Activated CD4-positive, alpha-beta T cell treated with anti-CD3 and anti-CD28 coated beads, Interleukin-2, amount 50 U/mL, for 48 hours (primary cell): ENCODE data around the gene CFAP70.

ENCODE experiments used
- DNase-seq, 2 experiments: peaks; one replicate each; pipeline ENCODE4 v3.0.0-alpha.2; 2020

Gene CFAP70

DNA sequence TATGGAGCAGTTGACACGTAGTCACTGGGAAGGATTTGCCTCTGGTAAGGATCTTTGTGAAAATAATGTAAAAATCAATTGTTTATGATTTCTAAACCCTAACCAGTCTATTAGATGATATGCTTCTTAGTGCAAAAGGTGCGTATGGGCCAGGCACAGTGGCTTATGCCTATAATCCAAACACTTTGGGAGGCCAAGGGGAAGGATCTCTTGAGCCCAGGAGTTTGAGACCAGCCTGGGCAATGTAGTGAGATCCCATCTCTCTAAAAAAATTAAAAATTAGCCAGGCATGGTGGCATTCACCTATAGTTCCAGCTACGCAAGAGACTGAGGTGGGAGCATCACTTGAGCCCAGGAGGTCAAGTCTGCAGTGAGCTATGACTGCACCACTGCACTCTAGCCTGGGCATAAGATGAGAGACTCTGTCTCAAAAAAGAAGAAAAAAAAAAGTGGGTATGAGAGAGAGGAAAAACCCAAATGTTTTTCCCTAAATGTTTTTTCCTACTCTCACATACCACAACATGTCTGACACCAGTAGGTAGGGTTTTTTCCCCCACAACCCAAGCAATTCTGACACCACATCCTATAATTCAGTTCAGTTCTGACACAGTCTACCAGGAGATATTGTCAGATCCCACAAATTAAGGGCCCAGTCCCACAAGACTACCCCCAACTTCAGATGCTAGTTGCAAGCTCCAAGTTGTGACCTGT lies 148.1 kb downstream of the CFAP70 start:
- DNase-seq: no peak

DNA sequence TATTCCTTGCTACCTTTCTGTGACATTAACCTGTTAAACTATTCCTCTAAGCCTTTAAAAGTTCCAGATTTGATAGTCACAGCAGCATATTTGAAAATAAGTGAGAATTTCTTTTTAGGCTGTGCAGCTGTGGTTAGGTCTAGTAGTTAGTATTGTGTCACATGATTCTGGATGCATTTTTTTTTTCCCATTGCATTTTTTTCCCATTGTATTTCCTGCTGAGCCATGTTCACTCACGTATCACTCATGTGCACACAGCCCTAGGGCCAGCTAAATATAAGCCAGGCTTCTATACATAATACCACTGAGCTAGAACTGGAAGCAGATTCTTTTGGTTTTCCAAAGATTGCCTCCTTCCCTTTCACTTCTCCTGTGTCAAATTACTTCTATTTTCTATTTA lies 149.0 kb downstream of the CFAP70 start:
- no peak for DNase-seq

DNA sequence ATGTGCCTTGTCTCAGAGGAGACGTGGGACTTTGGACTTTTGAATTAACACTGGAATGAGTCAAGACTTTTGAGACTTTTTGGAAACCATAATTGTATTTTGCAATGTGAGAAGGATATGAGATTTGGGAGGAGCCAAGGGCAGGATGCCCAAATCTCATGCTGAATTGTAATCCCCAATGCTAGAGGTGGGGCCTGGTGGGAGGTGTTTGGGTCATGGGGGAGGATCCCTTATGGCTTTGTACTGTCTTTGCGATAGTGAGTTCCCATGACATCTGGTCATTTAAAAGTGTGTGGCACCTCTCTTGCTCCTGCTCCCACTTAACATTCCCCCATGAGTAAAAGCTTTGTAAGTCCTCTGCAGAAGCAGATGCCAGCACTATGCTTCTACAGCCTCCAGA lies 150.8 kb downstream of the CFAP70 start:
- DNase-seq: no peak

DNA sequence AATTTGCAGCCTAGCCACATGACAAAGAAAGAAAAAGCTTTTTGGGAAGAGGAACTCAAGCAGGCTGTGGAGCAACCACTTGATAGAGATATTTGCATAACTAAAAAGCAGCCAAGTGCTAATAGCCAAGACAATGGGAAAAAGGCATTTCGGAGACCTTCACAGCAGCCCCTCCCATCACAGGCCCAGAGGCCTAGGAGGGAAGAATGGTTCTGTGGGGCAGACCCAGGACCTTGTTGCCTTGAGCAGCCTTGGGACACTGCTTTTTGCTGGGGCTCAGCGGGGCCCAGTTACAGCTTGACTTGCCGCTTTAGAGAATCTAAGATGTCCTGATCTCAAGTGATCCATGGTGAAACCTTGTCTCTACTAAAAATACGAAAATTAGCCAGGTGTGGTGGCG lies 152.3 kb downstream of the CFAP70 start:
- DNase-seq: no peak

DNA sequence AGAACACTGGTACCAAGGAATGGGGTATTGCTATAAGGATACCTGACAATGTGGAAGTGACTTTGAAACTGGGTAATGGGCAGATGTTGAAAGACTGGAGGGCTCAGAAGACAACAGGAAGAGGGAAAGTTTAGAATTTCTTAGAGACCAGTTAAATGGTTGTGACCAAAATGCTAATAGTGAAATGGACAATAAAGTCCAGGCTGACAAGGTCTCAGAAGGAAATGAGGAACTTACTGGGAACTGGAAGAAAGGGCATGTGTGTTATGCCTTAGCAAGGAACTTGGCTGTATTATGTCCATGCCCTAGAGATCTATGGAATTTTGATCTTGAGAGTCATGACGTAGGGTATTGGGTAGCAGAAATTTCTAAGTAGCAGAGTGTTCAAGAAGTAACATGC lies 152.8 kb downstream of the CFAP70 start:
- DNase-seq: no peak

DNA sequence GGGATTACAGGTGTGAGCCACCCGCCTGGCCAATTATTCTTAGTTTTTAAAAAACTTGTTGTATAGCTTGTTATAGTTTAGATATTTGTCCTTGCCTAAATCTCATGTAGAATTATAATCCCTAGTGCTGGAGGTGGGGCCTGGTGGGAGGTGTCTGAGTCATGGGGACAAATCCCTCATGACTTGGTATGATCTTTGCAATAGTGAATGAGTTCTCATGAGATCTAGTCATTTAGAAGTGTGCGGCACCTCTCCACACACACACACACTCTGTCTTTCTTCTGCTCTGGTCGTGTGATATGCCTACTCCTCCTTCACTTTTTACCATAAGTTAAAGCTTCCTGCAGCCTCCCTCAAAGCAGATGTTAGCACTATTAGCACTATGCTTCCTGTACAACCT lies 153.6 kb downstream of the CFAP70 start:
- DNase-seq: no peak
